SU-DHL-6 (cell line): ENCODE measurements around the gene CD36.

Experiments used
- H2AFZ ChIP-seq: fragments of 200-600 bp; sonication (generic); 2 replicates; pipeline ENCODE4 v1.6.1; 2014; ENCODE audit warnings: low read depth, mild to moderate bottlenecking, moderate library complexity, mixed read lengths, antibody characterized with exemption, low read length; ENCODE audit not compliant: severe bottlenecking
- H3F3A ChIP-seq: fragments of 200-600 bp; shearing (Covaris generic); 2 replicates; pipeline ENCODE4 v1.6.0; 2016; ENCODE audit warnings: antibody characterized with exemption, mild to moderate bottlenecking; ENCODE audit not compliant: insufficient read depth
- H3K27ac ChIP-seq: fragments of 200-600 bp; sonication (generic); 2 replicates; pipeline ENCODE4 v1.5.1; 2016; ENCODE audit warnings: low read depth, mild to moderate bottlenecking, low read length, moderate library complexity, mixed read lengths
- H3K27me3 ChIP-seq: fragments of 200-600 bp; sonication (generic), shearing (Covaris generic); 2 replicates; pipeline ENCODE4 v1.6.0; 2014; ENCODE audit warnings: mild to moderate bottlenecking, low read length
- H3K36me3 ChIP-seq: fragments of 200-600 bp; sonication (generic); 2 replicates; pipeline ENCODE4 v1.6.1; 2014; ENCODE audit warnings: mild to moderate bottlenecking, low read length, mixed read lengths
- H3K4me2 ChIP-seq: fragments of 300-600, 200-600 bp; shearing (Covaris generic), sonication (generic); 2 replicates; pipeline ENCODE4 v1.6.0; 2014; ENCODE audit warnings: low read length, low read depth, mild to moderate bottlenecking; ENCODE audit not compliant: poor library complexity, severe bottlenecking
- H3K4me3 ChIP-seq: fragments of 200-600 bp; sonication (generic); 2 replicates; pipeline ENCODE4 v1.5.1; 2014; ENCODE audit warnings: antibody characterized with exemption, low read length, mild to moderate bottlenecking, mixed read lengths; ENCODE audit not compliant: insufficient read depth, poor library complexity, severe bottlenecking
- H3K79me2 ChIP-seq: fragments of 200-600 bp; sonication (generic); 2 replicates; pipeline ENCODE4 v1.6.1; 2014; ENCODE audit warnings: mild to moderate bottlenecking, low read length, moderate library complexity; ENCODE audit not compliant: insufficient read depth
- H3K9ac ChIP-seq: fragments of 200-600 bp; sonication (generic); 2 replicates; pipeline ENCODE4 v1.7.0; 2014; ENCODE audit warnings: mild to moderate bottlenecking, low read length
- H3K9me2 ChIP-seq: fragments of 200-600 bp; sonication (generic); replicated peaks from 2 replicates; pipeline ENCODE4 v1.6.1; 2014; ENCODE audit warnings: low read length; ENCODE audit not compliant: insufficient read depth
- H3K9me3 ChIP-seq: fragments of 200-600 bp; sonication (generic); 2 replicates; pipeline ENCODE4 v1.6.1; 2014; ENCODE audit warnings: low read length, mixed read lengths; ENCODE audit not compliant: insufficient read depth
- H4K20me1 ChIP-seq: fragments of 200-600 bp; sonication (generic); 2 replicates; pipeline ENCODE4 v1.6.1; 2014; ENCODE audit warnings: low read depth, mild to moderate bottlenecking, antibody characterized with exemption, low read length, moderate library complexity, mixed read lengths
- CTCF ChIP-seq: fragments of 200-600 bp; sonication (generic); IDR thresholded peaks from one replicate; pipeline ENCODE4 v1.5.1; 2017; ENCODE audit warnings: antibody characterized with exemption, mild to moderate bottlenecking, low read length, moderate library complexity; ENCODE audit not compliant: insufficient read depth, poor library complexity, severe bottlenecking
- EZH2phosphoT487 ChIP-seq: fragments of 200-600 bp; sonication (generic), shearing (Covaris generic); conservative IDR thresholded peaks from 2 replicates; pipeline ENCODE4 v1.6.1; 2018; ENCODE audit warnings: mild to moderate bottlenecking, antibody characterized with exemption, low read length, moderate library complexity, mixed read lengths

The CD36 gene

DNA sequence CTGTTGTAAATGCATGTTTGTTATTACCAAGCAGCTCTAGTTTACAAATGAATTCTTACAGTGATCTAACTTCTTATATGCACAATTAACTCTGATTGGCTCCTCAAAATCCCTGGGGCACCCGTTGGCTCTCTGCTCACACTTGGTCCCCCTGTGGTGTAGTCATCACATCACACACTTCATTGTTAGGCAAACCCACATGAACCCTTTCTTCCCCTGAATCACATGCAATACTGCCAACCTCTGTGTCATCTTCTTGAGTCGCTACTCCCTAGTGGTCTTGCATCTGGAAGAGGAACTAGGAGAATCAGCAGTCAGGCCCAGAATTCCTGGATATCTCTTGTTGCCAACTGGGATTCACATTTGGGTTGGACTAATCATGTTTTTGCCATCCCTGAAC, 73.1 kb downstream of the CD36 start:
- H3K36me3 ChIP-seq: no peaks in the 10 kb centered on the region
- no peaks in the 10 kb centered on the region for H3K9me2 ChIP-seq
- TF ChIP-seq CTCF (no peak), EZH2phosphoT487 (no peak)
- no peak overlapping the region for H3K27ac ChIP-seq
- H3F3A ChIP-seq: no peaks in the 10 kb centered on the region
- no peak overlapping the region for H2AFZ ChIP-seq
- H4K20me1 ChIP-seq: no peaks in the 10 kb centered on the region
- H3K9me3 ChIP-seq: no peaks in the 10 kb centered on the region
- no peak overlapping the region for H3K9ac ChIP-seq
- H3K4me3 ChIP-seq: no peak overlapping the region
- no peak overlapping the region for H3K4me2 ChIP-seq
- H3K79me2 ChIP-seq: no peaks in the 10 kb centered on the region
- no peaks in the 10 kb centered on the region for H3K27me3 ChIP-seq

DNA sequence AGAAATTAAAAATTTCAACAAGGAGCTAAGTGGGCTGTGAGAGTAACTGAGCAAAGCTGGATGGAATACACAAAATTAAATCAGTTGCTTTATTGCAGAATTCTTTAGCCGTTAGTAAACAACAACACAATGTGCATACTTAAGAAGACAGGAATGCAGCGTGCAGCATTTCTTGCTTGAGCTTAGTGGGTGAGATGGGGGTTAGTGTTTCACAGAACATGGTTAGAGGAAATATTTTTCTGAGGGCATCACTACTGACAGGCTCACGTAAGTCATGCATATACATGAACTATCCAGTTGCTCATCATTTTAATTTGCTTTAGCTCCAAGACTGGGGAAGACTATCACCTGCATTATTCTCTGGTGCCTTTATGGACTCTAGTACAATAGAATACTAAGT, 80.8 kb downstream of the CD36 start:
- H3F3A ChIP-seq: no peaks in the 10 kb centered on the region
- no peak overlapping the region for H2AFZ ChIP-seq
- no peak overlapping the region for H3K4me3 ChIP-seq
- H3K79me2 ChIP-seq: no peaks in the 10 kb centered on the region
- no peak overlapping the region for H3K4me2 ChIP-seq
- no peaks in the 10 kb centered on the region for H3K9me2 ChIP-seq
- no peaks in the 10 kb centered on the region for H3K36me3 ChIP-seq
- H3K9me3 ChIP-seq: no peaks in the 10 kb centered on the region
- no peaks in the 10 kb centered on the region for H4K20me1 ChIP-seq
- H3K9ac ChIP-seq: no peak overlapping the region
- no peaks in the 10 kb centered on the region for H3K27me3 ChIP-seq
- no peak overlapping the region for H3K27ac ChIP-seq
- TF ChIP-seq CTCF (no peak), EZH2phosphoT487 (no peak)

GRCh38 chr7:80720146-80720545, 81.7 kb downstream of the CD36 start:
- Histone ChIP-seq H4K20me1 (no peaks in the 10 kb centered on the region), H3K27ac (no peak overlapping the region)

More at GRCh38 chr7:80720146-80720545, 81.7 kb downstream of the CD36 start:
- no peak overlapping the region for H2AFZ ChIP-seq
- no peaks in the 10 kb centered on the region for H3K27me3 ChIP-seq
- TF ChIP-seq CTCF: no peak
- no peak for TF ChIP-seq EZH2phosphoT487
- H3F3A ChIP-seq: no peaks in the 10 kb centered on the region
- no peak overlapping the region for H3K9ac ChIP-seq
- no peak overlapping the region for H3K4me3 ChIP-seq
- no peaks in the 10 kb centered on the region for H3K9me2 ChIP-seq
- H3K9me3 ChIP-seq: no peaks in the 10 kb centered on the region
- H3K36me3 ChIP-seq: no peaks in the 10 kb centered on the region
- H3K79me2 ChIP-seq: no peaks in the 10 kb centered on the region
- H3K4me2 ChIP-seq: no peak overlapping the region
